UCSD-AML1 (cell line): ENCODE measurements around the gene PCDHB5.
"Not testable (repeated sequence)": the region's sequence is repeated elsewhere in the genome, so short reads cannot be mapped to it uniquely, and the experiment has no call there.

Experiments
- DNase-seq: peaks from one replicate; lab custom pipeline; 2025; ENCODE audit not compliant: unreplicated experiment; lab: John Stamatoyannopoulos, UW

PCDHB5 gene

DNA sequence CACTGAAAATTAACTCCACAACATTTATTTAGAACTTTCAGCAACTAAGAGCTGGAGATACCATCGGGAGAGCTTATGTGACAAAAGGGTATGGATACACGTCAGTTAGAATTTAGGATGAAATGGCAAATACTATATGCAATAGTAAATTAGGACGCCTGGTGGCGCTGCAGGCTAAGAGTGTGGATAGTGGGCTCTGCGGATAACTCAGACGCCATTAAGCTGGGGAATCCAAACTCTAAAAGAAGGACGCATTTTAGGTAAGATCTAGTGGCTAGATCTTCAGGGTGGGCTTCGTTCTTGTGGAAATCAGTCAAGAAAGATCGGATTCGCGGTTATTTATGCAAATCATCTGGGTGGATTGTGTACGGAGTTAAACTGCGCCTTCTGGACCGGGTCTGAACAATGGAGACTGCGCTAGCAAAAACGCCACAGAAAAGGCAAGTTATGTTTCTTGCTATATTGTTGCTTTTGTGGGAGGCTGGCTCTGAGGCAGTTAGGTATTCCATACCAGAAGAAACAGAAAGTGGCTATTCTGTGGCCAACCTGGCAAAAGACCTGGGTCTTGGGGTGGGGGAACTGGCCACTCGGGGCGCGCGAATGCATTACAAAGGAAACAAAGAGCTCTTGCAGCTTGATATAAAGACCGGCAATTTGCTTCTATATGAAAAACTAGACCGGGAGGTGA, at the start of gene PCDHB5:
TSS of gene PCDHB5 (plus strand) at position 177 of the 688 bp plus-strand sequence. CDS start at position 406, 229 bp downstream.
- no peak for DNase-seq

DNA sequence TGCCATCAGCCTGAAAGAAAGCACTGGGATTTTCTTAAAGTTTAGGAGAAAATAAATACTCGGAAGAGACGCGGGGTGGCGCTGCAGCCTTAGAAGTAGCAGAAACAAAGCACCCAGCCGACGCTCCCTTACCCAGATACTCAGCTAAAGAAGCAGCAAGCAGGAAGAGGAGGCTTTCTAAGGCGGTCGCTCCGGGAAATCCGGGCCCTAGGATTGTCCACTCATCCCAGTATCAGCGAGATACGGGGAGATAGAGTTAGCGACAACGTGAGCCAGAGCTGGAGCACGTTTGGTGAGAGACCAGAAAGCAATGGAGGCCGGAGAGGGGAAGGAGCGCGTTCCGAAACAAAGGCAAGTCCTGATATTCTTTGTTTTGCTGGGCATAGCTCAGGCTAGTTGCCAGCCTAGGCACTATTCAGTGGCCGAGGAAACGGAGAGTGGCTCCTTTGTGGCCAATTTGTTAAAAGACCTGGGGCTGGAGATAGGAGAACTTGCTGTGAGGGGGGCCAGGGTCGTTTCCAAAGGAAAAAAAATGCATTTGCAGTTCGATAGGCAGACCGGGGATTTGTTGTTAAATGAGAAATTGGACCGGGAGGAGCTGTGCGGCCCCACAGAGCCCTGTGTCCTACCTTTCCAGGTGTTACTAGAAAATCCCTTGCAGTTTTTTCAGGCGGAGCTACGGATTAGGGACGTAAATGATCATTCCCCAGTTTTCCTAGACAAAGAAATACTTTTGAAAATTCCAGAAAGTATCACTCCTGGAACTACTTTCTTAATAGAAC, 40.3 kb upstream of the PCDHB5 start, which contains the start of gene PCDHB2:
TSS of gene PCDHB2 (plus strand) at position 135 of the 782 bp plus-strand sequence. CDS start at position 311, 176 bp downstream.
- peak; percentile 25 for DNase-seq

DNA sequence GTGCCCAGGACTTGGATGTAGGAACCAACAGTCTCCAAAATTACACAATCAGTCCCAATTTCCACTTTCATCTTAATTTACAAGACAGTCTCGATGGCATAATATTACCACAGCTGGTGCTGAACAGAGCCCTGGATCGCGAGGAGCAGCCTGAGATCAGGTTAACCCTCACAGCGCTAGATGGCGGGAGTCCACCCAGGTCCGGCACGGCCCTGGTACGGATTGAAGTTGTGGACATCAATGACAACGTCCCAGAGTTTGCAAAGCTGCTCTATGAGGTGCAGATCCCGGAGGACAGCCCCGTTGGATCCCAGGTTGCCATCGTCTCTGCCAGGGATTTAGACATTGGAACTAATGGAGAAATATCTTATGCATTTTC, 39.8 kb upstream of the PCDHB5 start:
- DNase-seq = no peak

DNA sequence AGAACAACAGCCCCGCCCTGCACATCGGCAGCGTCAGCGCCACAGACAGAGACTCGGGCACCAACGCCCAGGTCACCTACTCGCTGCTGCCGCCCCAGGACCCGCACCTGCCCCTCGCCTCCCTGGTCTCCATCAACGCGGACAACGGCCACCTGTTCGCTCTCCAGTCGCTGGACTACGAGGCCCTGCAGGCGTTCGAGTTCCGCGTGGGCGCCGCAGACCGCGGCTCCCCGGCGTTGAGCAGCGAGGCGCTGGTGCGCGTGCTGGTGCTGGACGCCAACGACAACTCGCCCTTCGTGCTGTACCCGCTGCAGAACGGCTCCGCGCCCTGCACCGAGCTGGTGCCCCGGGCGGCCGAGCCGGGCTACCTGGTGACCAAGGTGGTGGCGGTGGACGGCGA, 38.8 kb upstream of the PCDHB5 start:
- not testable (repeated sequence) for DNase-seq

DNA sequence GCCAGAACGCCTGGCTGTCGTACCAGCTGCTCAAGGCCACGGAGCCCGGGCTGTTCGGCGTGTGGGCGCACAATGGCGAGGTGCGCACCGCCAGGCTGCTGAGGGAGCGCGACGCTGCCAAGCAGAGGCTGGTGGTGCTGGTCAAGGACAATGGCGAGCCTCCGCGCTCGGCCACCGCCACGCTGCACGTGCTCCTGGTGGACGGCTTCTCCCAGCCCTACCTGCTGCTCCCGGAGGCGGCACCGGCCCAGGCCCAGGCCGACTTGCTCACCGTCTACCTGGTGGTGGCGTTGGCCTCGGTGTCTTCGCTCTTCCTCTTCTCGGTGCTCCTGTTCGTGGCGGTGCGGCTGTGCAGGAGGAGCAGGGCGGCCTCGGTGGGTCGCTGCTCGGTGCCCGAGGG, 38.4 kb upstream of the PCDHB5 start:
- DNase-seq = not testable (repeated sequence)

DNA sequence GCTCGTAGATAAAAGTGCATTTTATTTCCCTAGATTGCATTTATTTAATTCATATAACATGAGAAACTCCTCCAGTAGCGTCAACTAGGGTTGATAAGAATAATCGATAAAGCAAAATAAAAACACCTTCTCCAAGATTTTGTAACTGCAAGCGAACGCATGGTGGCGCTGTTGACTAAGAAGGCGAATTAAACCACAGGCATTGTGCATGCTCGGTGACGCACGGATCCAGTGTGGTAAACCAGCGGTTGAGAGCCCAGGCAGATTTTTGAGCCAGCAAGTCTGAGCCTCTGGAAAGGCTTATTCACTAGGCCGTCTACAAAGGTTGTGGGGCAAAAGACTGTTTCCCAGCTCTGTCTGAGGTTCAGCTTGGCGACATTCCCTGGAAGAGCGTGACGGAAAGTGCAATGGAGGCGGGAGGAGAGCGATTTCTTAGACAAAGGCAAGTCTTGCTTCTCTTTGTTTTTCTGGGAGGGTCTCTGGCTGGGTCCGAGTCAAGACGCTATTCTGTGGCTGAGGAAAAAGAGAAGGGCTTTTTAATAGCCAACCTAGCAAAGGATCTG, 34.7 kb upstream of the PCDHB5 start, which contains the start of gene PCDHB3:
TSS of gene PCDHB3 (plus strand) at position 231 of the 563 bp plus-strand sequence. CDS start at position 408, 177 bp downstream.
- peak; percentile 8 for DNase-seq

DNA sequence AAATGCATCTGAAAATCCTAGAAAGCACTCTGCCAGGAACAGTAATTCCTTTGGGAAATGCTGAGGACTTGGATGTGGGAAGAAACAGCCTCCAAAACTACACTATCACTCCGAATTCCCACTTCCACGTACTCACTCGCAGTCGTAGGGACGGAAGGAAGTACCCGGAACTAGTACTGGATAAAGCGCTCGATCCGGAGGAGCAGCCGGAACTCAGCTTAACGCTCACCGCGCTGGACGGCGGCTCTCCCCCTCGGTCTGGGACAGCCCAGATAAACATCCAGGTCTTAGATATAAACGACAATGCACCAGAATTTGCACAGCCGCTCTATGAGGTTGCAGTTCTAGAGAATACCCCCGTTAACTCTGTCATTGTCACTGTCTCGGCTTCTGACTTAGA, 33.9 kb upstream of the PCDHB5 start:
- DNase-seq = no peak

DNA sequence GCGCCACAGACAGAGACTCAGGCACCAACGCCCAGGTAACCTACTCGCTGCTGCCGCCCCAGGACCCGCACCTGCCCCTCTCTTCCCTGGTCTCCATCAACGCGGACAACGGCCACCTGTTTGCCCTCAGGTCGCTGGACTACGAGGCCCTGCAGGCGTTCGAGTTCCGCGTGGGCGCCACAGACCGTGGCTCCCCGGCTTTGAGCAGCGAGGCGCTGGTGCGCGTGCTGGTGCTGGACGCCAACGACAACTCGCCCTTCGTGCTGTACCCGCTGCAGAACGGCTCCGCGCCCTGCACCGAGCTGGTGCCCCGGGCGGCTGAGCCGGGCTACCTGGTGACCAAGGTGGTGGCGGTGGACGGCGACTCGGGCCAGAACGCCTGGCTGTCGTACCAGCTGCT, 32.9 kb upstream of the PCDHB5 start:
- DNase-seq = not testable (repeated sequence)

DNA sequence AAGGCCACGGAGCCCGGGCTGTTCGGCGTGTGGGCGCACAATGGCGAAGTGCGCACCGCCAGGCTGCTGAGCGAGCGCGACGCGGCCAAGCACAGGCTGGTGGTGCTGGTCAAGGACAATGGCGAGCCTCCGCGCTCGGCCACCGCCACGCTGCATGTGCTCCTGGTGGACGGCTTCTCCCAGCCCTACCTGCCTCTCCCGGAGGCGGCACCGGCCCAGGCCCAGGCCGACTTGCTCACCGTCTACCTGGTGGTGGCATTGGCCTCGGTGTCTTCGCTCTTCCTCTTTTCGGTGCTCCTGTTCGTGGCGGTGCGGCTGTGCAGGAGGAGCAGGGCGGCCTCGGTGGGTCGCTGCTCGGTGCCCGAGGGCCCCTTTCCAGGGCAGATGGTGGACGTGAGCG, 32.5 kb upstream of the PCDHB5 start:
- not testable (repeated sequence) for DNase-seq

DNA sequence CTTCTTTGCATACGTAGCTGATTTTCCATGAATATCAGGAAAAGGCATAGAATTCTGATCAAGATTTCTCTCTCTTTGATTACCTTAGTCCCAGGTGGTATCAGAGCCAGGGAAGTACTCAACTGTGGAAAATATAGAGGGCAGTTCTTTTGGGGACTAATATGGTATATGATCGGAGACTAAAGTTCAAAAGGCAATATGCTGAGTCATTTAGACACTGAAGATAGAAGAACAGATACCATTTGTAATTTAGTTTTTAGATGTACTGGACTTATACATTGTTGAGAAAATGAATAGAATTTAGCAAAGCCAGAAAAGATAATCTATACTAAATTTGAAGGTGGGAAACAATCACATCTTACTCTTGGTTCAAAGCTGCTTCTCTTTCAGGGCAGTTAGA, 29.7 kb upstream of the PCDHB5 start:
- no peak for DNase-seq

DNA sequence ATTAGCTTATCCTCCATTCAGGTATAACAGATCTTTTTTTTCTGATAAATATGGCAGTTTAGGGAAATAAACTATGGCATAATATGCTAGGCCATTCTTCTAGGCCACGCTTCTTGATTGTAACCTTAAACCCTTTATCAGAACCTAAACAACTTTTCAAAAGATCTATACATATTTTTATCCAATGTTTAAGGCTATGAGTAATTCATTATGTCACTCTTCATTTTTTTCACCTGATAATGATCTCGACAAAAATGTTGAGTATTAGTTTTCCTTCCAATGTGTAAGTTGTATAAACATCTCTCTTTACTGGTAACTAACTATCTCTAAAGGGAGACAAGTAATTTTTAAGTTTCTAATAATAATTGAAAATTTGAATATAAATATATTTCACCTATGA, 15.8 kb upstream of the PCDHB5 start:
- no peak for DNase-seq

DNA sequence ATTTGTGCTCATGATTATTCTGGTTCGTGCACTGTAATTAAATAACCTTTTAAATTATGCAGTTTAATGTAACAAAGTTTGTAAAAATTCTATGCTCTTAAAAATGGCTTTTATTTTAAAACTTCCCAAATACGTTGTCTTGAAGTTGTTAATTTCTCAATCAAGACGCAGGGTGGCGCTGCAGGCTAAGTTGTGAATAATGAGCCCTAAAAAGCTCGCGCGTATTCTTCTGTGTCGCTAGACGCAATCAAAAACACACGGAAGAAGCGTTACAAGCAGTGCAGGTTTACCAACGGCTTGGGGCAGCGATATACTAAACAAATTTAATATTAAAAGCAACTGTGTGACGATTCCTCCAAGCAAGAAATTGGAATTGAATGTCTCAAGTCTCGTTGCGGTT, 13.4 kb upstream of the PCDHB5 start, which contains the start of gene PCDHB4:
TSS of gene PCDHB4 (plus strand) at position 256 of the 400 bp plus-strand sequence. CDS start 181 bp downstream, outside the sequence.
- no peak for DNase-seq

DNA sequence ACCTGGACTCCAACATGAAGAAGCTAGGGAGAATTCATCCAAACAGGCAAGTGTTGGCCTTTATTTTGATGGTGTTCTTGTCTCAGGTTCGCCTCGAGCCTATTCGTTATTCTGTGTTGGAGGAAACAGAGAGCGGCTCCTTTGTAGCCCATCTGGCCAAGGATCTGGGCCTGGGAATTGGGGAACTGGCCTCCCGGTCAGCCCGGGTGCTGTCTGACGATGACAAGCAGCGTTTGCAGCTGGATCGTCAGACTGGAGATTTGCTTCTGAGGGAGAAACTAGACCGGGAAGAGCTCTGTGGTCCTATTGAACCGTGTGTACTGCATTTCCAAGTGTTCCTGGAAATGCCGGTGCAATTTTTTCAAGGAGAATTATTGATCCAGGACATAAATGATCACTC, 13.0 kb upstream of the PCDHB5 start:
- no peak for DNase-seq

DNA sequence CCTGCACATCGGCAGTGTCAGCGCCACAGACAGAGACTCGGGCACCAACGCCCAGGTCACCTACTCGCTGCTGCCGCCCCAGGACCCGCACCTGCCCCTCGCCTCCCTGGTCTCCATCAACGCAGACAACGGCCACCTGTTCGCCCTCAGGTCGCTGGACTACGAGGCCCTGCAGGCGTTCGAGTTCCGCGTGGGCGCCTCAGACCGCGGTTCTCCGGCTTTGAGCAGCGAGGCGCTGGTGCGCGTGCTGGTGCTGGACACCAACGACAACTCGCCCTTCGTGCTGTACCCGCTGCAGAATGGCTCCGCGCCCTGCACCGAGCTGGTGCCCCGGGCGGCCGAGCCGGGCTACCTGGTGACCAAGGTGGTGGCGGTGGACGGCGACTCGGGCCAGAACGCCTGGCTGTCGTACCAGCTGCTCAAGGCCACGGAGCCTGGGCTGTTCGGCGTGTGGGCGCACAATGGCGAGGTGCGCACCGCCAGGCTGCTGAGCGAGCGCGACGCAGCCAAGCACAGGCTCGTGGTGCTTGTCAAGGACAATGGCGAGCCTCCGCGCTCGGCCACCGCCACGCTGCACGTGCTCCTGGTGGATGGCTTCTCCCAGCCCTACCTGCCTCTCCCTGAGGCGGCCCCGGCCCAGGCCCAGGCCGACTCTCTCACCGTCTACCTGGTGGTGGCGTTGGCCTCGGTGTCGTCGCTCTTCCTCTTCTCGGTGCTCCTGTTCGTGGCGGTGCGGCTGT, 11.4 kb upstream of the PCDHB5 start:
- DNase-seq = not testable (repeated sequence)

DNA sequence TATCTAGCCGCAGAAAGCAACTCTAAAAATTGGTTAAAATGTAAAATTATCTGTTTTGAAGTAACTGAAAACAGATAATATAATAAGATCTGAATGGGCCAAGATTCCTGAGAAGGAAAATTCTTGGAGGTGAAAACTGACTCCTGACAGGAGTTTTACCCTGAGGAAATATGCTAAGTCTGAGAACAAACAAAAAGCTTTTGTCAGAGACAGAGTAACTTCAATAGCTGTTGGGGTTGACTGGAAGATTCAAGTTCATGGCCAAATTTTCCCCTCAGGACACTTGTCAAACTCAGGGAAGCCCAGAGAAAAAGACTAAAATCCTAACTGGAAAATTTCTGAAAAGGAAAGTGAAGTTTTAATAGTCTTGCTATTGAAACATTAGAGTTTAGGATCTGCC, 7.7 kb upstream of the PCDHB5 start:
- no peak for DNase-seq

DNA sequence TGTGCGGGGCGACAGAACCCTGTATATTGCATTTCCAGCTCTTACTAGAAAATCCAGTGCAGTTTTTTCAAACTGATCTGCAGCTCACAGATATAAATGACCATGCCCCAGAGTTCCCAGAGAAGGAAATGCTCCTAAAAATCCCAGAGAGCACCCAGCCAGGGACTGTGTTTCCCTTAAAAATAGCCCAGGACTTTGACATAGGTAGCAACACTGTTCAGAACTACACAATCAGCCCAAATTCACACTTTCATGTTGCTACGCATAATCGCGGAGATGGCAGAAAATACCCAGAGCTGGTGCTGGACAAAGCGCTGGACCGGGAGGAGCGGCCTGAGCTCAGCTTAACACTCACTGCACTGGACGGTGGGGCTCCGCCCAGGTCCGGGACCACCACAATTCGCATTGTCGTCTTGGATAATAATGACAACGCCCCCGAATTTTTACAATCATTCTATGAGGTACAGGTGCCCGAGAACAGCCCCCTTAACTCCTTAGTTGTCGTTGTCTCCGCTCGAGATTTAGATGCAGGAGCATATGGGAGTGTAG, 786 bp downstream of the PCDHB5 start:
- no peak for DNase-seq

DNA sequence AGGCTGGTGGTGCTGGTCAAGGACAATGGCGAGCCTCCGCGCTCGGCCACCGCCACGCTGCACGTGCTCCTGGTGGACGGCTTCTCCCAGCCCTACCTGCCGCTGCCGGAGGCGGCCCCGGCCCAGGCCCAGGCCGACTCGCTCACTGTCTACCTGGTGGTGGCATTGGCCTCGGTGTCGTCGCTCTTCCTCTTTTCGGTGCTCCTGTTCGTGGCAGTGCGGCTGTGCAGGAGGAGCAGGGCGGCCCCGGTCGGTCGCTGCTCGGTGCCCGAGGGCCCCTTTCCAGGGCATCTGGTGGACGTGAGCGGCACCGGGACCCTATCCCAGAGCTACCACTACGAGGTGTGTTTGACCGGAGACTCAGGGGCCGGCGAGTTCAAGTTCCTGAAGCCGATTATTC, 2.3 kb downstream of the PCDHB5 start:
- not testable (repeated sequence) for DNase-seq

DNA sequence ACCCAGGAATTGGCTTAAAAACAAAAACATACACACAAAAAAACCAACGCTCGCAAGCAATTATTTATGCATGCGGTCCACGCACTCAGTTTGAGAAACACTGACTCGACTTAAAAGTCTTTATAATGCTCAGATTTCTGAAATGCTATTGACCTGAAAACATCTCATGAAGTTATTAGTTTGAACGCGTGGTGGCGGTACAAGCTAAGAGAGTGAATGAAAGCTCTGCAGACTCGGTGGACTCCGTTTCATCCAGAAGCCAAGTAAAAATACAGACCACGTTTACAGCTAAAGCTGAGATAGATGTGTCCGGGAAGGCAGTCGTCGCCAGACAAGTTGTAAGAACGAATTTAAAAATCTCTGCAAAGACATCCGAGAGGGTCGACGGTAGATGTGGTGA, 14.8 kb downstream of the PCDHB5 start, which contains the start of gene PCDHB6:
TSS of gene PCDHB6 (plus strand) at position 246 of the 400 bp plus-strand sequence. CDS start 201 bp downstream, outside the sequence.
- DNase-seq = no peak

DNA sequence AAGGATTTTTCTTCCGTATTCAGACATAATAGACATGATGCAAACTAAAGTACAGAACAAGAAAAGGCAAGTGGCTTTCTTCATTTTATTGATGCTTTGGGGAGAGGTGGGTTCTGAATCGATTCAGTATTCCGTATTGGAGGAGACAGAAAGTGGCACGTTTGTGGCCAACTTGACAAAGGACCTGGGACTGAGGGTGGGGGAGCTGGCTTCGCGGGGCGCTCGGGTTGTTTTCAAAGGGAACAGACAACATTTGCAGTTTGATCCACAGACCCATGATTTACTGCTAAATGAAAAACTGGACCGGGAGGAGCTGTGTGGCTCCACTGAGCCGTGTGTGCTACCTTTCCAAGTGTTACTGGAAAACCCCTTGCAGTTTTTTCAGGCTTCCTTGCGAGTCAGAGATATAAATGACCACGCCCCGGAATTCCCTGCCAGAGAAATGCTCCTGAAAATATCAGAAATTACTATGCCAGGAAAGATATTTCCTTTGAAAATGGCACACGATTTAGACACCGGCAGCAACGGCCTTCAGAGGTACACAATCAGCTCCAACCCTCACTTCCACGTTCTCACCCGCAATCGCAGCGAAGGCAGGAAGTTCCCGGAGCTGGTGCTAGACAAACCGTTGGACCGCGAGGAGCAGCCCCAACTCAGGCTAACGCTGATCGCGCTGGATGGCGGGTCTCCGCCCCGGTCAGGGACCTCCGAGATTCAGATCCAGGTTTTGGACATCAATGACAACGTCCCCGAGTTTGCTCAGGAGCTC, 15.4 kb downstream of the PCDHB5 start:
- no peak for DNase-seq

DNA sequence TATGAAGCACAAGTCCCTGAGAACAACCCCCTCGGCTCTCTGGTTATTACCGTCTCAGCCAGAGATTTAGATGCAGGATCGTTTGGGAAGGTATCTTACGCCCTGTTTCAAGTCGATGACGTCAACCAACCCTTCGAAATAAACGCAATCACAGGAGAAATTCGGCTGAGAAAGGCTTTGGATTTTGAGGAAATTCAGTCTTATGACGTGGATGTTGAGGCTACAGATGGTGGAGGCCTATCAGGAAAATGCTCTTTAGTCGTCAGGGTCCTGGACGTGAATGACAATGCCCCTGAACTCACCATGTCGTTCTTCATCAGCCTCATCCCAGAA, 16.0 kb downstream of the PCDHB5 start:
- DNase-seq = no peak
